Loucy (cell line): Measurements from ENCODE around the gene KRTDAP.

Experiments
- EZH2phosphoT487 ChIP-seq: fragments of 200-600 bp; IDR thresholded peaks from 2 replicates; pipeline ENCODE4 v1.6.1; 2018; ENCODE audit warnings: antibody characterized with exemption, mild to moderate bottlenecking, moderate library complexity, borderline replicate concordance
- TF ChIP-seq, protein P1 (sequence below): fragments of 200-600 bp; sonication (generic); conservative IDR thresholded peaks from 2 replicates; pipeline ENCODE4 v1.5.1; 2014; ENCODE audit warnings: mild to moderate bottlenecking, antibody characterized with exemption, low read length

DNA sequence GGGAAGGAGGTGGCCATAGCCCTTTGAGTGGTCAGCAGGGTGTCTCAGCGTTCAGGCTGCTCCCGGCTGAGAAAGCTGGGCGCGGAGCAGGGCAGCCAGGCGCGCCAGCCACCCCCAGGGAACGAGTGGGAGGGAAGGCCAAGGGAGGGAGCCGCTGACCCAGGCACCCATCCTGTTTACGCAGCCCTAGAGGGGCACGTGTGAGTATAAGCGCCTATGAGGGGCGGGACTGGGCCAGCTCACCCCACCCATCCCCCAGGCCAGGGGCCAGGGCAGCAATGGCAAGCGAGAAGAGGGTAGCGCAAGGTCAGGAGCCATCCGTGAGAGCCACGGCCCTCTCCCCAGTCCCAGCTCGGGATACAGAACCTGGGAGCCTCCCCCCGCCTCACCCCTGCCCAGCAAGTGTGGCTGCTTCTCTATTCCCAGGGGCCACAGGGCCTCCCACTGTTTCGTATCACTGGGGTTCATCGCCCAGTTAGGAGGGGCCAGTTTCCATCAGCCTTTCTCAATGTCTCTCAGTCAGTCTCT lies 24.1 kb upstream of the KRTDAP start:
- TF ChIP-seq, protein P1, sequence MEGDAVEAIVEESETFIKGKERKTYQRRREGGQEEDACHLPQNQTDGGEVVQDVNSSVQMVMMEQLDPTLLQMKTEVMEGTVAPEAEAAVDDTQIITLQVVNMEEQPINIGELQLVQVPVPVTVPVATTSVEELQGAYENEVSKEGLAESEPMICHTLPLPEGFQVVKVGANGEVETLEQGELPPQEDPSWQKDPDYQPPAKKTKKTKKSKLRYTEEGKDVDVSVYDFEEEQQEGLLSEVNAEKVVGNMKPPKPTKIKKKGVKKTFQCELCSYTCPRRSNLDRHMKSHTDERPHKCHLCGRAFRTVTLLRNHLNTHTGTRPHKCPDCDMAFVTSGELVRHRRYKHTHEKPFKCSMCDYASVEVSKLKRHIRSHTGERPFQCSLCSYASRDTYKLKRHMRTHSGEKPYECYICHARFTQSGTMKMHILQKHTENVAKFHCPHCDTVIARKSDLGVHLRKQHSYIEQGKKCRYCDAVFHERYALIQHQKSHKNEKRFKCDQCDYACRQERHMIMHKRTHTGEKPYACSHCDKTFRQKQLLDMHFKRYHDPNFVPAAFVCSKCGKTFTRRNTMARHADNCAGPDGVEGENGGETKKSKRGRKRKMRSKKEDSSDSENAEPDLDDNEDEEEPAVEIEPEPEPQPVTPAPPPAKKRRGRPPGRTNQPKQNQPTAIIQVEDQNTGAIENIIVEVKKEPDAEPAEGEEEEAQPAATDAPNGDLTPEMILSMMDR, result no peak
- no peak for TF ChIP-seq EZH2phosphoT487
